ENCODE data around the gene DCT. TPM values are rescaled to one million over a fixed set of nuclear protein-coding genes. Genes with fewer than 3 reads are reported as not detected.

Gene DCT
- total and polyA plus RNA-seq, 2 of the 4 experiments (the other 2 are of a cell fraction), result not detected

DNA sequence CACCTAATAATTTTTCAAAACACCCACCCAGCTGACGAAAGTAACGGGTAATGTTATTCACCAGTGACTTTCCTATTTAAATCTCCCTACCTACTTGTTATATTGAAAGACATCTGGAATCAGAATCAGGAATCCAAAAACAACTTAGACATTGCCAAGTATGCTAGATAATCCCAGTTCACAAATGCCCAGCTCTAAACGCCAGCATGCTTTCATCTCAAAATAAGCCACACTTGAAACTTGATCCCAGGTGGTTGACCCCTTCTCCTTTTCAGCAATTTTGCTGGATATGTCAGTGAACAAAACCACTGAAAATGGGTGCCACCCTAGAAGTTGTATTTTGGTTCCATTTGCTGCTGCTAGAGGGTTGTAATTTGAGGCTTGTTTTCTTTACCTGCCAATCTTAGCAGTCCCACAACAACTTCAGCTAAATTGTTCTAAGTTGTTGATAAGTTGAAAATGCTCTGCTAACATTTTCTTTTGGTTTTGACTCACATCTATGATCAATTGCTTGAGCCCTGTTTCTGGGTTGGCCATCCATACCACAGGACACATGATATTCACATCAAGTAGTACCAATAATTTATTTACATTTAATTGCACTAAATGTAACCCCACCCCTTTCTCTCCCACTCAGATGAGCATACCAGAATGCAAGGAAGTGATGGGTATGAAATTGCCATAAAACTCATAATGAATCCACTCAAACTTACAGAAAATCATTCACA lies 66.4 kb downstream of the DCT start:
- Histone ChIP-seq H3K4me3 (ENCODE audit: insufficient read depth, low read depth, low read length) (no peak overlapping the region), H3K23ac (ENCODE audit: low read depth, low read length) (no peak overlapping the region), H3K9me3 (ENCODE audit: control insufficient read depth, insufficient read depth, low read length) (no peaks in the 10 kb centered on the region), H3K9ac (ENCODE audit: low read depth, low read length) (no peak overlapping the region), H2AK5ac (ENCODE audit: low read depth, low read length) (no peak overlapping the region), H3K79me1 (ENCODE audit: low read depth in 1 of 2, low read length in 2 of 2) (no peaks in the 10 kb centered on the region), H4K20me1 (ENCODE audit: insufficient read depth, low read length) (no peaks in the 10 kb centered on the region), H2BK20ac (ENCODE audit: low read depth, low read length) (no peak overlapping the region), H3K4me1 (ENCODE audit: control insufficient read depth, insufficient read depth, low read length) (no peaks in the 10 kb centered on the region), H2AFZ (replicated peaks; ENCODE audit: low read length, poor library complexity) (no peak overlapping the region), H4K5ac (ENCODE audit: low read depth, low read length) (no peak overlapping the region), H2AK9ac (replicated peaks; ENCODE audit: low read depth, low read length, poor library complexity) (no peak overlapping the region), H3K9me1 (ENCODE audit: insufficient read depth, low read length) (no peaks in the 10 kb centered on the region), H3K4ac (ENCODE audit: low read depth, low read length) (no peak overlapping the region), H2BK120ac (ENCODE audit: low read depth, low read length) (no peak overlapping the region), H3K18ac (ENCODE audit: low read depth, low read length) (no peak overlapping the region), H2BK5ac (ENCODE audit: low read depth, low read length, poor library complexity, severe bottlenecking) (no peak overlapping the region), H2BK15ac (ENCODE audit: low read depth, low read length) (no peak overlapping the region), H3K4me2 (ENCODE audit: low read depth, low read length) (no peak overlapping the region), H3K27me3 (ENCODE audit: control insufficient read depth, insufficient read depth, low read length) (peaks cover 5% of the 10 kb centered on the region), H4K91ac (ENCODE audit: insufficient read depth, low read depth, low read length) (no peak overlapping the region), H3K14ac (replicated peaks; ENCODE audit: low read depth, low read length) (no peak overlapping the region), H3K36me3 (ENCODE audit: control insufficient read depth, insufficient read depth, low read length) (no peaks in the 10 kb centered on the region), H3K27ac (ENCODE audit: insufficient read depth, low read length) (no peak overlapping the region), H4K8ac (ENCODE audit: low read depth in 2 of 2, low read length in 2 of 2) (no peak overlapping the region), H3K56ac (ENCODE audit: extremely low read depth, insufficient read depth, low read length) (no peak overlapping the region)
- no TSS peak for BruUV-seq (replicated peaks)
- intact Hi-C loops (cut with micrococcal nuclease) (no loop called here), in situ Hi-C loops (cut with MboI; ENCODE audit: low sequenced_read_pairs) (no loop called here), dilution Hi-C loops (cut with HindIII; ENCODE audit: low sequenced_read_pairs, unreplicated experiment) (no loop called here)
- CTCF ChIA-PET, result no interaction called here
- no peak for DNase-seq
- TF ChIP-seq RFX5 (IDR thresholded peaks at IDR 0.05; ENCODE audit: low read depth, low read length) (no peak), NFE2L2 (IDR thresholded peaks at IDR 0.05; ENCODE audit: low read depth, low read length) (no peak), RAD21 (IDR thresholded peaks at IDR 0.05; ENCODE audit: low read length) (no peak), ELK1 (IDR thresholded peaks at IDR 0.05; ENCODE audit: borderline replicate concordance, low read depth, low read length) (no peak), RCOR1 (IDR thresholded peaks at IDR 0.05; ENCODE audit: insufficient replicate concordance, low read length) (no peak), BHLHE40 (IDR thresholded peaks at IDR 0.05; ENCODE audit: low read depth, low read length) (no peak), CHD1 (IDR thresholded peaks at IDR 0.05; ENCODE audit: low read depth, low read length) (no peak), FOS (IDR thresholded peaks at IDR 0.05; ENCODE audit: low read depth, low read length) (no peak), MAZ (IDR thresholded peaks at IDR 0.05; ENCODE audit: borderline replicate concordance, low read depth, low read length) (no peak), CEBPB (IDR thresholded peaks at IDR 0.05; ENCODE audit: low read depth, low read length) (no peak), MXI1 (IDR thresholded peaks at IDR 0.05; ENCODE audit: borderline replicate concordance, low read depth, low read length) (no peak)
- TF ChIP-seq, protein P1, sequence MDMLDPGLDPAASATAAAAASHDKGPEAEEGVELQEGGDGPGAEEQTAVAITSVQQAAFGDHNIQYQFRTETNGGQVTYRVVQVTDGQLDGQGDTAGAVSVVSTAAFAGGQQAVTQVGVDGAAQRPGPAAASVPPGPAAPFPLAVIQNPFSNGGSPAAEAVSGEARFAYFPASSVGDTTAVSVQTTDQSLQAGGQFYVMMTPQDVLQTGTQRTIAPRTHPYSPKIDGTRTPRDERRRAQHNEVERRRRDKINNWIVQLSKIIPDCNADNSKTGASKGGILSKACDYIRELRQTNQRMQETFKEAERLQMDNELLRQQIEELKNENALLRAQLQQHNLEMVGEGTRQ (IDR thresholded peaks at IDR 0.05; ENCODE audit: low read depth, low read length), result no peak
- ATAC-seq (ENCODE audit: low read depth), result no peak
- no CpG with 5 or more reads among the region's 3 CpGs for WGBS, 2 experiments (ENCODE audit: extremely low coverage in 2 of 2, insufficient read length in 1 of 2)
- POLR2A ChIA-PET (ENCODE audit: unreplicated experiment), result no interaction called here

All from IMR-90 (cell line).